Ascending aorta (tissue), 2 donors: Measurements from ENCODE around the gene SH3YL1. TPM values are rescaled to one million over a fixed set of nuclear protein-coding genes. Genes with fewer than 3 reads are reported as not detected.
"Not testable (repeated sequence)": the region's sequence is repeated elsewhere in the genome, so short reads cannot be mapped to it uniquely, and the experiment has no call there.

Source experiments
- DNase-seq, 2 donors: peaks; one replicate each; pipeline ENCODE4 v3.0.0-alpha.2; 2019; ENCODE audit warnings: low spot score in 2 of 2
- H3K27ac ChIP-seq, 2 donors: fragments of 200-600 bp; sonication (generic); one replicate each; pipeline ENCODE4 v1.5.1; 2016 to 2017; ENCODE audit warnings: mild to moderate bottlenecking in 1 of 2
- H3K27me3 ChIP-seq: fragments of 200-600 bp; sonication (generic); one replicate; pipeline ENCODE4 v1.5.1; 2017
- H3K36me3 ChIP-seq, 2 donors: fragments of 200-600 bp; sonication (generic); one replicate each; pipeline ENCODE4 v1.5.1; 2016
- H3K4me1 ChIP-seq, 2 donors: fragments of 200-600 bp; sonication (generic); one replicate each; pipeline ENCODE4 v1.5.1; 2016 to 2017; ENCODE audit warnings: mild to moderate bottlenecking in 1 of 2
- H3K4me3 ChIP-seq, 2 donors: fragments of 200-600 bp; sonication (generic); one replicate each; pipeline ENCODE4 v1.5.1; 2016 to 2017; ENCODE audit warnings: mild to moderate bottlenecking in 1 of 2
- H3K9me3 ChIP-seq, 2 donors: fragments of 200-600 bp; sonication (generic); one replicate each; pipeline ENCODE4 v1.5.1; 2016
- intact Hi-C: fragments of 100-400 bp; cut with DNase I; formaldehyde crosslinking; loops from one replicate; pipeline ENCODE4 v1.15.1; 2023
- total RNA-seq: library from RNA; depleted of rRNA; stranded (reverse); fragments of >200 nt; gene quantifications from one replicate; pipeline ENCODE4 v1.1.0, GENCODE V29; 2016
- TF ChIP-seq, protein P1 (sequence below), 3 experiments: fragments of 200-600 bp in 2 of 3; fragments of 450-650 bp in 1 of 3; sonication (generic) in 2 of 3; IDR thresholded peaks; one replicate each; pipeline ENCODE4 v1.5.1; 2016 to 2019; ENCODE audit warnings: antibody characterized with exemption in 3 of 3, mild to moderate bottlenecking in 1 of 3, moderate library complexity in 1 of 3

SH3YL1 gene
- total RNA-seq, 1 donor from 2014 or later = 3.0 TPM

GRCh38 chr2:176917-177316 is 86.9 kb downstream of the SH3YL1 start:
- H3K36me3 ChIP-seq = no peaks in the 10 kb centered on the region
- intact Hi-C loops = no loop called here
- no peak overlapping the region for H3K27ac ChIP-seq
- no peak for DNase-seq
- peaks cover 0 to 4% of the 10 kb centered on the region in 2 donors for H3K4me1 ChIP-seq
- H3K9me3 ChIP-seq = no peaks in the 10 kb centered on the region
- H3K27me3 ChIP-seq = no peaks in the 10 kb centered on the region
- TF ChIP-seq, protein P1, sequence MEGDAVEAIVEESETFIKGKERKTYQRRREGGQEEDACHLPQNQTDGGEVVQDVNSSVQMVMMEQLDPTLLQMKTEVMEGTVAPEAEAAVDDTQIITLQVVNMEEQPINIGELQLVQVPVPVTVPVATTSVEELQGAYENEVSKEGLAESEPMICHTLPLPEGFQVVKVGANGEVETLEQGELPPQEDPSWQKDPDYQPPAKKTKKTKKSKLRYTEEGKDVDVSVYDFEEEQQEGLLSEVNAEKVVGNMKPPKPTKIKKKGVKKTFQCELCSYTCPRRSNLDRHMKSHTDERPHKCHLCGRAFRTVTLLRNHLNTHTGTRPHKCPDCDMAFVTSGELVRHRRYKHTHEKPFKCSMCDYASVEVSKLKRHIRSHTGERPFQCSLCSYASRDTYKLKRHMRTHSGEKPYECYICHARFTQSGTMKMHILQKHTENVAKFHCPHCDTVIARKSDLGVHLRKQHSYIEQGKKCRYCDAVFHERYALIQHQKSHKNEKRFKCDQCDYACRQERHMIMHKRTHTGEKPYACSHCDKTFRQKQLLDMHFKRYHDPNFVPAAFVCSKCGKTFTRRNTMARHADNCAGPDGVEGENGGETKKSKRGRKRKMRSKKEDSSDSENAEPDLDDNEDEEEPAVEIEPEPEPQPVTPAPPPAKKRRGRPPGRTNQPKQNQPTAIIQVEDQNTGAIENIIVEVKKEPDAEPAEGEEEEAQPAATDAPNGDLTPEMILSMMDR (IDR thresholded peaks at IDR 0.05) = no peak
- H3K4me3 ChIP-seq = no peak overlapping the region

DNA sequence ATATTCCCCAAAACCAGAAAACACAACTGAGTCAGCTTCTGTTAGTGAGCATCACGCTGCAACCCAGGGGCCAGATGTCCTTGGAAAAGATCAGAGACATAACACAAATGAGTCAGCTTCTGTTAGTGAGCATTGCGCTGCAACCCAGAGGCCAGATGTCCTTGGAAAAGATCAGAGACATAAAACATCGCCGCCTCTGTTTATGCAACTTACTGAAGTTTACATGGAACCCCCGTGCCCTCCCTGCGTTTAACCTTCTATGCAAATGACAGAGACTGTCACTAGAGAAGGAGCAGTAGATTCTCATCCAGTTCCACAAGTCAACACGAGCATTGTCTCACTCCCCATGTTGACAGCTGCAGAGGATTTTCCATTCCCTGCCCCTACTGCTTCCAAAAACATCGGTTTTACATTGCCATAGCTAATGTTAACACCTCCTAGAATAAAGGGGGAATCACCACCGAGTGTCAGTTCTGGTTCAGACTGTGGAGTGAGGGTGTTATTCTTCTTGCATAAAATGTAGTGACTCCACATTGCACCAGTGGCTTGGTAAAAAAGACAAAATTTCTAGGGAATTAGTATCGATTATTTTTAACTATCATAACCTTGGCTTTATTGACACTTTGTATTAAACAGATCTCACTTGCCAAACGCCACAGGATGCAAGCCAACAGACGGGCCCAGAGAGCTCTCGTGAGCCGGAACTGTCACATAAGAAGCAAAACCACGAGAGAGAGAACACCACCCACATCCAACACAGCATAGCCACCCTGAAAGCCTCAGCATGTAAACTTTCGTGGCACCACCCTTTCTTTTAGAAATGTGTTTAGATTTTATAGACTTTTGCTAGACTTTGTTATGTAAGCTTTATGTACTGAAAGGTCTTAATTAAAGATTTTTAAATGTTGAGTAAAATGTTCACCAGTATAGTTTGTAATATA is 87.7 kb downstream of the SH3YL1 start:
- no peaks in the 10 kb centered on the region for H3K36me3 ChIP-seq
- intact Hi-C loops = no loop called here
- H3K4me1 ChIP-seq = peaks cover 0 to 4% of the 10 kb centered on the region in 2 donors
- H3K9me3 ChIP-seq = no peaks in the 10 kb centered on the region
- H3K27me3 ChIP-seq = no peaks in the 10 kb centered on the region
- H3K27ac ChIP-seq = no peak overlapping the region
- no peak for DNase-seq
- TF ChIP-seq, protein P1 (IDR thresholded peaks at IDR 0.05) = no peak
- H3K4me3 ChIP-seq = no peak overlapping the region

- intact Hi-C loops = no loop called here
- Histone ChIP-seq H3K9me3 (no peaks in the 10 kb centered on the region), H3K27me3 (no peaks in the 10 kb centered on the region), H3K4me1 (peaks cover 0 to 4% of the 10 kb centered on the region in 2 donors), H3K27ac (no peak overlapping the region), H3K36me3 (no peaks in the 10 kb centered on the region), H3K4me3 (no peak overlapping the region)
- TF ChIP-seq, protein P1 (IDR thresholded peaks at IDR 0.05) = no peak
- no peak for DNase-seq
These were observed 88.6 kb downstream of the SH3YL1 start for GRCh38 chr2:175161-175786.

- H3K9me3 ChIP-seq, H3K27ac ChIP-seq, H3K27me3 ChIP-seq, H3K4me3 ChIP-seq, H3K36me3 ChIP-seq, DNase-seq, H3K4me1 ChIP-seq: not testable (repeated sequence)
- TF ChIP-seq, protein P1 (IDR thresholded peaks at IDR 0.05) = peak; percentile 14 to 73 (median 49)
- intact Hi-C loops = loop anchor here (1.0 kb wide), 2 partner anchors 118 to 465 kb away; no protein-coding TSS in a partner anchor
These were observed 91.7 kb downstream of the SH3YL1 start for GRCh38 chr2:172120-172519.

- Histone ChIP-seq H3K4me1 (no peaks in the 10 kb centered on the region), H3K4me3 (no peak overlapping the region), H3K27ac (no peak overlapping the region), H3K9me3 (no peaks in the 10 kb centered on the region), H3K27me3 (no peaks in the 10 kb centered on the region), H3K36me3 (no peaks in the 10 kb centered on the region)
- TF ChIP-seq, protein P1 (IDR thresholded peaks at IDR 0.05) = no peak
- intact Hi-C loops = no loop called here
- no peak for DNase-seq
These were observed 94.1 kb downstream of the SH3YL1 start for GRCh38 chr2:169741-170140.

Other genes with a start within 250 kb of the SH3YL1 start
- 0.43 TPM for gene FAM110C, start 217.5 kb downstream of the SH3YL1 start, total RNA-seq
- gene ACP1, start 915 bp upstream of the SH3YL1 start, total RNA-seq = 30.8 TPM
- 26.7 TPM for gene ALKAL2, start 24.1 kb upstream of the SH3YL1 start, total RNA-seq